ENCODE results near the gene TRAK2.
"Not testable (repeated sequence)": the region's sequence is repeated elsewhere in the genome, so short reads cannot be mapped to it uniquely, and the experiment has no call there.

Gene TRAK2

GRCh38 chr2:201451292-201452057, at the start of gene TRAK2, which contains the start of gene STRADB:
Gene TRAK2 (minus strand): TSS chr2:201451458. CDS start chr2:201420507, 30,951 bp downstream.
Gene STRADB (plus strand): TSS chr2:201451740. CDS start chr2:201454841, 3,101 bp downstream.
- peak; percentile 92 for DNase-seq (ENCODE audit: low read depth)

- no peak for DNase-seq (ENCODE audit: low read depth)
Measured at GRCh38 chr2:201500534-201500933, 49.3 kb upstream of the TRAK2 start.

- no peak for DNase-seq (ENCODE audit: low read depth)
Measured at GRCh38 chr2:201496785-201497184, 45.5 kb upstream of the TRAK2 start.

- no peak for DNase-seq (ENCODE audit: low read depth)
Measured at GRCh38 chr2:201490291-201490690, 39.0 kb upstream of the TRAK2 start.

GRCh38 chr2:201484805-201485204, 33.5 kb upstream of the TRAK2 start:
- no peak for DNase-seq (ENCODE audit: low read depth)

GRCh38 chr2:201483758-201484157, 32.5 kb upstream of the TRAK2 start:
- DNase-seq (ENCODE audit: low read depth) = not testable (repeated sequence)

GRCh38 chr2:201483342-201483741, 32.1 kb upstream of the TRAK2 start:
- no peak for DNase-seq (ENCODE audit: low read depth)

- DNase-seq (ENCODE audit: low read depth) = no peak
Measured at GRCh38 chr2:201482543-201482942, 31.3 kb upstream of the TRAK2 start.

- no peak for DNase-seq (ENCODE audit: low read depth)
Measured at GRCh38 chr2:201472411-201472810, 21.2 kb upstream of the TRAK2 start.

GRCh38 chr2:201471732-201472393, 20.6 kb upstream of the TRAK2 start:
- DNase-seq (ENCODE audit: low read depth) = no peak

GRCh38 chr2:201470821-201471731, 19.8 kb upstream of the TRAK2 start:
- DNase-seq (ENCODE audit: low read depth) = no peak

GRCh38 chr2:201467666-201468065, 16.4 kb upstream of the TRAK2 start:
- no peak for DNase-seq (ENCODE audit: low read depth)

GRCh38 chr2:201466050-201466675, 14.9 kb upstream of the TRAK2 start:
- no peak for DNase-seq (ENCODE audit: low read depth)

- no peak for DNase-seq (ENCODE audit: low read depth)
Measured at GRCh38 chr2:201465524-201465971, 14.3 kb upstream of the TRAK2 start.

- no peak for DNase-seq (ENCODE audit: low read depth)
Measured at GRCh38 chr2:201464547-201464946, 13.3 kb upstream of the TRAK2 start.

GRCh38 chr2:201460532-201460931, 9.3 kb upstream of the TRAK2 start:
- no peak for DNase-seq (ENCODE audit: low read depth)

GRCh38 chr2:201458381-201458780, 7.1 kb upstream of the TRAK2 start:
- no peak for DNase-seq (ENCODE audit: low read depth)

GRCh38 chr2:201452922-201453643, 1.8 kb upstream of the TRAK2 start:
- no peak for DNase-seq (ENCODE audit: low read depth)

GRCh38 chr2:201452058-201452921, 1.0 kb upstream of the TRAK2 start:
- DNase-seq (ENCODE audit: low read depth) = no peak

GRCh38 chr2:201450954-201451291, 335 bp downstream of the TRAK2 start:
- no peak for DNase-seq (ENCODE audit: low read depth)

All from stimulated activated CD8-positive, alpha-beta memory T cell treated with anti-CD3 and anti-CD28 coated beads, Interleukin-15, amount 100 ng/mL, for 1 hour (primary cell).